Loucy (cell line): ENCODE results near the gene ATP8A2.

Source experiments
- CTCF ChIP-seq: fragments of 200-600 bp; sonication (generic); conservative IDR thresholded peaks from 2 replicates; pipeline ENCODE4 v1.5.1; 2014; ENCODE audit warnings: mild to moderate bottlenecking, antibody characterized with exemption, low read length
- EZH2phosphoT487 ChIP-seq: fragments of 200-600 bp; IDR thresholded peaks from 2 replicates; pipeline ENCODE4 v1.6.1; 2018; ENCODE audit warnings: antibody characterized with exemption, mild to moderate bottlenecking, moderate library complexity, borderline replicate concordance

DNA sequence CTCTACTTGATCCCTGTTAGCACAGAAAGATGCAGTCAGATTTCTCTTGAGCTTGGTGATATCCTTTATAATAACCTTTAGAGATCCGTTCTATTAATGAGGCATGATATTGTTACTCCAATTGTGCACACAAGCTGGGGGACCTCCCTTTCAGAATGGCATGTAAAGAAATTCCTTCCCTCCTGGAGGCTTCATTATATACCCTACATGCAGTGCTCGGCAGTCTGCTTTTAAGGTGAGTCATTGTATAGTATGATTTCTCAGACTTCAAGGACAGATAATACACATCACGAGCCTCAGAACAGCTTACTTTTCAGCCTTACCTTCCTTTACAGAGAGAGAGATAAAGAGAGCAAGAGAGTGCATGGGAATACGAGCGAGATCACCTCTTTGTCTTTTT lies 261.3 kb downstream of the ATP8A2 start:
- TF ChIP-seq CTCF: no peak
- no peak for TF ChIP-seq EZH2phosphoT487
